Body of pancreas (tissue), 4 donors: ENCODE measurements around the gene SCNN1G.

Experiments
- CTCF ChIP-seq, 7 experiments: fragments of 450-650 bp in 4 of 7; fragments of 200-600 bp in 3 of 7; sonication (generic) in 3 of 7; IDR thresholded peaks; one replicate each; pipeline ENCODE4 v1.5.1; 2016 to 2019; ENCODE audit warnings: antibody characterized with exemption in 7 of 7
- POLR2A ChIP-seq, 3 donors: fragments of 450-650 bp; IDR thresholded peaks; one replicate each; pipeline ENCODE4 v1.6.1; 2016; ENCODE audit warnings: antibody characterized with exemption in 3 of 3, mild to moderate bottlenecking in 2 of 3

GRCh38 chr16:23254338-23254737 lies 71.8 kb downstream of the SCNN1G start:
- TF ChIP-seq CTCF (IDR thresholded peaks at IDR 0.05) (no peak), POLR2A (IDR thresholded peaks at IDR 0.05) (no peak)
